GM12878 (cell line): Measurements from ENCODE around the gene TRIM47. TPM values are rescaled to one million over a fixed set of nuclear protein-coding genes. Genes with fewer than 3 reads are reported as not detected.
A peak's percentile ranks its signal among the peaks of the same experiment; 100 is the strongest.

Experiments
- ATAC-seq: fragments of 200-7000 bp; cut with Tn5 transposase; 3 replicates; pipeline ENCODE4 v1.9.1; 2020; ENCODE audit warnings: mild to moderate bottlenecking, moderate library complexity
- BruUV-seq: library from RNA; stranded (reverse); fragments of 400-500 nt; replicated peaks from 2 replicates; lab custom pipeline; 2021; lab: Mats Ljungman, UMichigan
- CTCF ChIA-PET: fragments of 300-600 bp; sonication (Branson Sonifier 250); formaldehyde crosslinking; extraction: SDS; loops from one replicate; lab custom pipeline; 2021; ENCODE audit warnings: inconsistent platforms; lab: Yijun Ruan, JAX
- POLR2A ChIA-PET: fragments of 350-600 bp; formaldehyde crosslinking; extraction: SDS; loops from one replicate; lab custom pipeline; 2021; ENCODE audit warnings: inconsistent platforms; lab: Charles Lee
- RAD21 ChIA-PET: fragments of 300-600 bp; sonication (Branson Sonifier 250); formaldehyde crosslinking; loops from one replicate; lab custom pipeline; 2023; ENCODE audit warnings: antibody characterized with exemption; ENCODE audit not compliant: unreplicated experiment; lab: Charles Lee
- SMC1A ChIA-PET: fragments of 300-600 bp; sonication (Branson Sonifier 250); formaldehyde crosslinking; loops from one replicate; lab custom pipeline; 2023; ENCODE audit not compliant: unreplicated experiment, uncharacterized antibody; lab: Charles Lee
- DNase-seq: peaks from one replicate; pipeline ENCODE4 v3.0.0-alpha.2; 2011; ENCODE audit warnings: low read depth, low spot score
- FAIRE-seq: peaks from 3 replicates; lab custom pipeline; 2011; peaks lifted over from hg19 to GRCh38; lab: Jason Lieb, UNC
- H2AFZ ChIP-seq: 2 replicates; pipeline ENCODE4 v1.6.0; 2011; ENCODE audit warnings: low read depth, low read length, control low read depth; ENCODE audit not compliant: control insufficient read depth
- H3K27ac ChIP-seq: 2 replicates; pipeline ENCODE4 v1.5.1; 2011; ENCODE audit warnings: control low read depth; ENCODE audit not compliant: control insufficient read depth, insufficient read depth
- H3K27me3 ChIP-seq, 2 experiments: replicated peaks in 1 of 2; 2 replicates each; pipeline versions ENCODE4 v1.6.0 to v1.6.1; 2011; ENCODE audit warnings: low read length in 1 of 2; ENCODE audit not compliant: control insufficient read depth in 2 of 2, insufficient read depth in 2 of 2
- H3K36me3 ChIP-seq, 2 experiments: 2 replicates each; pipeline ENCODE4 v1.5.1; 2011; ENCODE audit warnings: low read length in 1 of 2; ENCODE audit not compliant: control insufficient read depth in 2 of 2, insufficient read depth in 2 of 2
- H3K4me1 ChIP-seq: 2 replicates; pipeline ENCODE4 v1.6.1; 2011; ENCODE audit warnings: mild to moderate bottlenecking, low read length, moderate library complexity, mixed read lengths; ENCODE audit not compliant: control insufficient read depth, insufficient read depth
- H3K4me2 ChIP-seq: 2 replicates; pipeline ENCODE4 v1.6.0; 2011; ENCODE audit warnings: control low read depth; ENCODE audit not compliant: control insufficient read depth, insufficient read depth
- H3K4me3 ChIP-seq: fragments of 200-600 bp; sonication (generic); 2 replicates; pipeline ENCODE4 v1.5.1; 2016
- H3K79me2 ChIP-seq: 2 replicates; pipeline ENCODE4 v1.6.0; 2011; ENCODE audit warnings: low read length; ENCODE audit not compliant: control insufficient read depth, insufficient read depth
- H3K9ac ChIP-seq: 2 replicates; pipeline ENCODE4 v1.8.0; 2011; ENCODE audit warnings: low read length, control low read depth, mixed read lengths; ENCODE audit not compliant: control insufficient read depth, insufficient read depth
- H3K9me3 ChIP-seq: replicated peaks from 3 replicates; pipeline ENCODE4 v1.5.1; 2011; ENCODE audit warnings: mild to moderate bottlenecking, low read length; ENCODE audit not compliant: control insufficient read depth, insufficient read depth
- H4K20me1 ChIP-seq: 2 replicates; pipeline ENCODE4 v1.6.0; 2011; ENCODE audit not compliant: control insufficient read depth, insufficient read depth
- ATF3 ChIP-seq: IDR thresholded peaks from 2 replicates; pipeline ENCODE4 v1.6.1; 2011; ENCODE audit warnings: low read depth, mild to moderate bottlenecking, low read length, moderate library complexity, borderline replicate concordance; ENCODE audit errors: extremely low read depth
- GABPA ChIP-seq: IDR thresholded peaks from 2 replicates; pipeline ENCODE4 v1.6.1; 2014; ENCODE audit warnings: antibody characterized with exemption, low read depth, mild to moderate bottlenecking, inconsistent platforms
- MLLT1 ChIP-seq: fragments of 450-650 bp; IDR thresholded peaks from 2 replicates; pipeline ENCODE4 v1.6.1; 2016; ENCODE audit warnings: mild to moderate bottlenecking
- PAX8 ChIP-seq: fragments of 450-650 bp; IDR thresholded peaks from 2 replicates; pipeline ENCODE4 v1.6.1; 2017; ENCODE audit warnings: mild to moderate bottlenecking, moderate library complexity
- POLR2A ChIP-seq: IDR thresholded peaks from 2 replicates; pipeline ENCODE4 v1.6.1; 2011; ENCODE audit warnings: low read depth, mild to moderate bottlenecking, low read length
- POLR2AphosphoS5 ChIP-seq: IDR thresholded peaks from 2 replicates; pipeline ENCODE4 v1.6.1; 2011; ENCODE audit warnings: mild to moderate bottlenecking, low read length, inconsistent platforms
- PRDM15 ChIP-seq: fragments of 450-650 bp; formaldehyde crosslinking; IDR thresholded peaks from 2 replicates; pipeline ENCODE4 v1.4.0; 2020; ENCODE audit warnings: mild to moderate bottlenecking, moderate library complexity
- TCF12 ChIP-seq: IDR thresholded peaks from 2 replicates; pipeline ENCODE4 v1.6.1; 2011; ENCODE audit warnings: low read depth, mild to moderate bottlenecking, low read length
- ZNF622 ChIP-seq: fragments of 450-650 bp; IDR thresholded peaks from 2 replicates; pipeline ENCODE4 v1.6.1; 2017; ENCODE audit warnings: mild to moderate bottlenecking, inconsistent platforms
- WGBS: methylation state at CpG from one replicate; pipeline ENCODE4 v1.1.6; 2016; ENCODE audit warnings: low lambda C conversion rate; ENCODE audit not compliant: insufficient replicate concordance, insufficient coverage; ENCODE audit errors: missing lambda C conversion rate; 5-methylcytosine and 5-hydroxymethylcytosine counted together
- in situ Hi-C: fragments of 300-500 bp; cut with MboI; formaldehyde crosslinking; loops from 9 replicates; pipeline ENCODE4 v1.14.3; 2018; ENCODE audit warnings: mixed read lengths
- intact Hi-C: fragments of 100-400 bp; cut with micrococcal nuclease; formaldehyde crosslinking; loops from one replicate; pipeline ENCODE4 v1.14.2; 2022; ENCODE audit not compliant: unreplicated experiment
- polyA plus RNA-seq, 11 experiments: library from polyadenylated mRNA; depleted of rRNA in 4 of 11; unstranded in 6 of 11; stranded (reverse) in 5 of 11; fragments of >200 nt; fragmentation: Nextera tagmentation in 4 of 11; fragmentation: Illumina TruSeq in 1 of 11; extraction: Ambion mirVana in 4 of 11; extraction: Trizol in 1 of 11; gene quantifications; 1 replicate in 1 of 11; 2 replicates in 10 of 11; pipeline versions ENCODE4 v1.2.1 to v1.2.3, GENCODE V29; 2011 to 2016; ENCODE audit warnings: inconsistent platforms in 2 of 11, missing spikeins in 2 of 11, low read depth in 1 of 11
- total RNA-seq, 4 experiments: library from RNA; depleted of rRNA in 3 of 4; stranded (reverse); fragments of >200 nt in 3 of 4; fragmentation: Illumina TruSeq in 1 of 4; extraction: Trizol in 1 of 4; gene quantifications; 2 replicates each; pipeline versions ENCODE4 v1.2.1 to v1.2.3, GENCODE V29; 2013 to 2021

Gene TRIM47
- total and polyA plus RNA-seq, 10 of the 15 experiments (the other 5 are each of a cell fraction or from before 2014, with no cell fraction given): 0.35 to 9.7 (median 5.3) TPM

DNA sequence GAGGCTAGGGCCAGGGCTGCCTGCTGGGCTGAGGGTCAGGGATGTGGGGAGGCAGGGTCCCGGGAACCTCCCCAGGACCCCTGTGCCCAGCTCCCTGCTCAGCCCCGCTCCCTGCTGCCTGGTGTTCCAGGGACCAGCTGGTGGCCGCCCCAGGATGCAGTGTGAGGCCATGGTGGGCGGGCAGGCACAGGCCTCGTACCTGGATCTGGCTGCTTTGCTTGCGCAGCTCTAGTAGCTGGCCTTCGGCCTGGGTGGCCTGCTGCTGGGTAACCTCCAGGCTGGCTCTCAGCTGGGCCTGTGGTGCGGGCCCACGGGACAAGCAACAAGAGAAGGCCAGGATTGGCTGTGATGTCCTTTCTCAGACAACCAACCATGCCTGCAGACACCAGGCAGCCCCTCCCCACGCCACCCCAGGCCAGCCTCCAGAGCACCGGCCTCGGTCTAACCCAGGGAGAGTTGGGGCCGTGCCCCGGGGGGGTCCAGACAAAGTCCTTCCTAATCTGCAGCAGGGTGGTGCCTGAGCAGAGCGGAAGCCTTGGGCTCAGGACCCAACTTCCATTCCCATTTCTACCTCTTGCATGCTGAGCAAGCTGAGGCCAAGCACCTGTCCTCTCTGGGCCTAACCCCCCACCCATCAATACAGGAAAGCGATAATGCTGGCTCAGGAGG lies 14.3 kb upstream of the TRIM47 start:
- FAIRE-seq (no peak), DNase-seq (no peak), ATAC-seq (no peak)
- in situ Hi-C loops (no loop called here), intact Hi-C loops (no loop called here)
- no peak overlapping the region for H3K9ac ChIP-seq
- ChIA-PET RAD21 (interaction anchor here (4.5 kb wide), 1 partner anchor 37 kb away, joined by 32 read pairs; the partner anchor contains the start of gene WBP2), POLR2A (no interaction called here), CTCF (interaction anchor here (4.8 kb wide), 1 partner anchor 15 kb away, joined by 43 read pairs; the partner anchor contains the start of gene TRIM47), SMC1A (no interaction called here)
- peaks cover 15% of the 10 kb centered on the region for H3K79me2 ChIP-seq
- no peak overlapping the region for H3K27ac ChIP-seq
- no peak overlapping the region for H3K4me3 ChIP-seq
- 0 out of 2 replicates have a peak, but pooled peaks have one; percentile 26 for TF ChIP-seq POLR2A
- no peak for TF ChIP-seq GABPA
- H4K20me1 ChIP-seq: no peaks in the 10 kb centered on the region
- no peaks in the 10 kb centered on the region for H3K27me3 ChIP-seq
- no peak overlapping the region for H3K4me2 ChIP-seq
- BruUV-seq: no TSS peak
- H3K4me1 ChIP-seq: peaks cover 6% of the 10 kb centered on the region
- peaks cover 0 to 4% of the 10 kb centered on the region in 2 experiments; a peak in 3 of 4 replicates for H3K36me3 ChIP-seq
- H2AFZ ChIP-seq: no peak overlapping the region
- 94% methylated on average over 16 of the region's 16 CpGs for WGBS
- H3K9me3 ChIP-seq: no peaks in the 10 kb centered on the region

DNA sequence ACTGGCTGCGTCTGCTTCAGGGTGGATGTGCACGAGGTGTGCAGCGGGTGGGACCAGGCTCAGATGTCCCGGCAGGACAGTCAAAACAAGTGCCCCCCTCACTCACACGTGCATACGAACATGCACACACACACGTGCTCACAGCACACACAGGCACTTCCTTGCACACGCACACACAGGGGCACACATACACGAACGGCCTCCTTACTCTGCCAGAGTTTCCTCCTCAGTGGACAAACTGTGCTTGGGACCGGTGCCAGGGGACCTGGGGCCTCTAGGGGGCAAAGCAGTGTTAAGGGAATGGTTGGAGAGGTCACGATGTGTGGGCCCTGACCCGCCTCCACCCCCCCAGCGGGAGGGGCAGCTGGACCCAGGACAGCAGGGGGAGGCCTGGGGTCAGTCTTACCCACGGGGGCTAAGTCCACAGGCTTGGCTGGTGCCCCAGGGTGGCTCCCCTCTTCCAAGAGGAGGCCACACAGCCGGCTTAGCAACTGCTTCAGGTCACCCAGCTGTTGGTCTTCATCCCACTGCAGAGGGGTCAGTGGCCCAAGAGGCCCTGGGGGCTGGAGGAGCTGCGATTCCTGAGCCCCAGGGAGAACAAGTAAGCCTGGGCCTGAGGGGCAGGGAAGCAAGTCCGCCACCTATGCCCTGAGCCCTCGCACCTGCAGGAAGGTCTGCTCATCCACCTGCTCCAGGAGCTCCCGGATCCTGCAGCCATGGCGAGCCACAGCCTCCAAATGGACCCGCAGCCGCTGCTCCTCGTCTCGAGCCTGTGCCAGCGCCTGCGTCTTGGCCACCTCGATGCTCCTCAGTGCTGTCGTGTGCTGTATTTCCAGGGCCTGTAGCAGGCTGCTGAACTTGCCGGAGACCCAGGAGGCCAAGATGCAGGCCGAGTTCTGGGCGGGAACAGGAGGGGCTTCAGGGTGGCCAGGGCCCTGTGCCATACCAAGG lies 13.5 kb upstream of the TRIM47 start:
- no peak for FAIRE-seq
- in situ Hi-C loops (no loop called here), intact Hi-C loops (no loop called here)
- CTCF ChIA-PET: interaction anchor here (1.1 kb wide), 1 partner anchor 31 kb away, joined by 3 read pairs; no protein-coding TSS in a partner anchor
- no peaks in the 10 kb centered on the region for H3K27me3 ChIP-seq
- SMC1A ChIA-PET: no interaction called here
- peaks cover 6% of the 10 kb centered on the region for H3K4me1 ChIP-seq
- no peak for ATAC-seq
- H3K9ac ChIP-seq: no peak overlapping the region
- no peak for DNase-seq
- peaks cover 15% of the 10 kb centered on the region for H3K79me2 ChIP-seq
- no TSS peak for BruUV-seq
- 89% methylated on average over 31 of the region's 32 CpGs for WGBS
- H3K36me3 ChIP-seq: peaks cover 0 to 4% of the 10 kb centered on the region in 2 experiments; a peak in 3 of 4 replicates
- H3K9me3 ChIP-seq: no peaks in the 10 kb centered on the region
- H3K27ac ChIP-seq: no peak overlapping the region
- H2AFZ ChIP-seq: no peak overlapping the region
- H4K20me1 ChIP-seq: no peaks in the 10 kb centered on the region
- TF ChIP-seq TCF12 (no peak), POLR2AphosphoS5 (no peak), MLLT1 (no peak), POLR2A (peak; percentile 32), ZNF622 (no peak), PAX8 (no peak), ATF3 (no peak), PRDM15 (CRISPR knock-in tag) (no peak)
- TF ChIP-seq, all 136 proteins: peak for 1
- ChIA-PET POLR2A (no interaction called here), RAD21 (no interaction called here)
- Histone ChIP-seq H3K4me2 (no peak overlapping the region), H3K4me3 (no peak overlapping the region)
